GM19452 (cell line): ENCODE measurements around the gene CCT7.

Experiments used
- ATAC-seq: cut with Tn5 transposase; IDR thresholded peaks from one replicate; pipeline ENCODE4 v1.9.1; 2021; ENCODE audit not compliant: unreplicated experiment

The CCT7 gene

GRCh38 chr2:73225513-73226360 is 8.4 kb upstream of the CCT7 start:
- no peak for ATAC-seq

GRCh38 chr2:73227086-73227485 is 7.0 kb upstream of the CCT7 start:
- ATAC-seq: no peak

- ATAC-seq: no peak
Measured at GRCh38 chr2:73228631-73229030, 5.5 kb upstream of the CCT7 start.

- peak; percentile 5 for ATAC-seq
Measured at GRCh38 chr2:73232403-73233153, 1.5 kb upstream of the CCT7 start.

GRCh38 chr2:73233154-73233931 is 765 bp upstream of the CCT7 start, which contains the start of gene PRADC1:
Gene PRADC1 (minus strand): TSS chr2:73233239. CDS start chr2:73233160, 79 bp downstream.
- ATAC-seq: peak; percentile 90

- ATAC-seq: no peak
Measured at GRCh38 chr2:73235315-73236028, 1.4 kb downstream of the CCT7 start.

GRCh38 chr2:73237168-73237567 is 3.1 kb downstream of the CCT7 start:
- no peak for ATAC-seq

GRCh38 chr2:73238149-73238548 is 4.0 kb downstream of the CCT7 start:
- no peak for ATAC-seq

- no peak for ATAC-seq
Measured at GRCh38 chr2:73238976-73239375, 4.9 kb downstream of the CCT7 start.

GRCh38 chr2:73239776-73240175 is 5.7 kb downstream of the CCT7 start:
- no peak for ATAC-seq

- no peak for ATAC-seq
Measured at GRCh38 chr2:73243884-73244570, 9.9 kb downstream of the CCT7 start.

- ATAC-seq: no peak
Measured at GRCh38 chr2:73244580-73244979, 10.5 kb downstream of the CCT7 start.

- ATAC-seq: no peak
Measured at GRCh38 chr2:73246850-73247249, 12.7 kb downstream of the CCT7 start.

- ATAC-seq: no peak
Measured at GRCh38 chr2:73249636-73250035, 15.5 kb downstream of the CCT7 start.

GRCh38 chr2:73250872-73251846 is 17.1 kb downstream of the CCT7 start:
- no peak for ATAC-seq

- ATAC-seq: no peak
Measured at GRCh38 chr2:73252238-73253027, 18.3 kb downstream of the CCT7 start.

- ATAC-seq: no peak
Measured at GRCh38 chr2:73253400-73253799, 19.3 kb downstream of the CCT7 start.

- no peak for ATAC-seq
Measured at GRCh38 chr2:73253901-73254300, 19.8 kb downstream of the CCT7 start.
